Activated CD8-positive, alpha-beta memory T cell treated with anti-CD3 and anti-CD28 coated beads for 4 hours (primary cell): ENCODE measurements around the gene GRM1.
"Not testable (repeated sequence)": the region's sequence is repeated elsewhere in the genome, so short reads cannot be mapped to it uniquely, and the experiment has no call there.

Experiments
- DNase-seq, 2 donors: peaks; one replicate each; pipeline ENCODE4 v3.0.0-alpha.2; 2020; ENCODE audit warnings: low read depth in 2 of 2

Gene GRM1

GRCh38 chr6:146271163-146271562, 242.3 kb downstream of the GRM1 start:
- not testable (repeated sequence) for DNase-seq

- no peak for DNase-seq
Measured at GRCh38 chr6:146273490-146273889, 244.6 kb downstream of the GRM1 start.

DNA sequence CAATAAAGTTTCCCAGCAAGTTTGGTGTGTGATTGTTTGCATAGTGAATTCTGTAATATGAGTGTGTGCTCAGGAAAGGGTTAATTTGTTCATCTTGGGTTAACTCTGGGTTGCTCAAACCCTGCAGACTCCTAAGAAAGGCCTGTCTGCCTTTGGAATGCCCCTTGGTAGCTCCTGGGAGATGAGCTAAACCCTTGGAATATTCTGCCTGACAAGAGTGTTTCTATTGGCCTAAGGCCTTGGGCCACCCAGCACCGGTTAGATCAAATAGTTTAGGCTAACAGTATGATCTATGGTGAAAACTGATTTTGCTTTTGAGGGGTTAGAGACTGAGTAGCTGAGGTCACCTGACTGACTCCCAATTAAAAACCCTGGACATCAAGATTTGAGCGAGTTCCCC, 248.3 kb downstream of the GRM1 start:
- DNase-seq, result no peak

GRCh38 chr6:146281651-146282362, 252.9 kb downstream of the GRM1 start:
- no peak for DNase-seq

DNA sequence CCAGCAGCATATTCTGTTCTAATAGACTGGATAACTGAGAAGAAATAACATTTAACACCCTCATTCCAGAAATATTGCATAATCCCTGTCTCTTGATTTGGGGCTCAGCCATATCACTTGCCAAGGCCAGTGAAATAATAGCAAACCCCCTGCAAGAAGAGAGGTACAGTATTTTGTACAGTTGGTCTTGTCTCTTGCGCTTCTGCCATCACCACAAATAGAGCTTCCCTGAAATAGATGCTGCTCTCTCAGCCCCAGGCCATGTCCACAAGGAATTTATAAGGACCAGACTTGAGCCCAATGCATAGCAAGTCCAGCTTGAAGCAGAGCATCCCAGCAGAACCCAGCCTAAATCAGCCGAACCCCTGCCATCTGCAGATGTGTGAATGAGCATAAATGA, 254.0 kb downstream of the GRM1 start:
- DNase-seq, result no peak

DNA sequence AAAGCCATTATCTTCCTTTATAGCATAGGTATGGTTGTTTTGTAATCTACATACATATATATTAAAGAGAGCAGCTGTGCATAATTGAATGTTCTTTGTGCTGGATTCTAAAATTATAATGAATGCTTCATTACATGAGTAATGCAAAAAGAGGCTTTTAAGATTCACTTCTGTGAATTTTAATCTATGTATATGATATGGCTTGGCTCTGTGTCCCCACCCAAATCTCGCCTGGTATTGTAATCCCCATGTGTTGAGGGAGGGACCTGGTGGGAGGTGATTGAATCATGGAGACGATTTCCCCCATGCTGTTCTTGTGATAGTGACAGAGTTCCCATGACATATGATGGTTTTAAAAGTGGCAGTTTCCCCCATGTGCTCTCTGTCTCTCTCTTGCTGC, 255.4 kb downstream of the GRM1 start:
- no peak for DNase-seq

- DNase-seq, result no peak
Measured at GRCh38 chr6:146286961-146287360, 258.1 kb downstream of the GRM1 start.

- DNase-seq, result no peak
Measured at GRCh38 chr6:146287691-146288369, 259.0 kb downstream of the GRM1 start.

GRCh38 chr6:146289816-146290588, 261.1 kb downstream of the GRM1 start:
- DNase-seq, result no peak

DNA sequence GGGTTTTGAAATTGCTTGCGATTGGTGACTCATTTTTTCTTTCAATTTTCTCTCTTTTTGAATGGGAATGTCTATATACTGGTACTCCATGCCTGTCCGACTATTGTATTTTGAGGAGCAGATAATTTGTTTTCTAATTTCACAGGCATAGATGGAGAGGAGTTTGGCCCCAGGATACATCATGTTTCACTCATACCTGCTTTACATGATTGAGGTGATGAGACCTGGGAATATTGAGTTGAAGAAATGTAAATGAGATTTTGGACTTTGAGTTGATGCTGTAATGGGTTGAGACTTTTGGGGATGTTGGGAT, 261.7 kb downstream of the GRM1 start:
- no peak for DNase-seq

DNA sequence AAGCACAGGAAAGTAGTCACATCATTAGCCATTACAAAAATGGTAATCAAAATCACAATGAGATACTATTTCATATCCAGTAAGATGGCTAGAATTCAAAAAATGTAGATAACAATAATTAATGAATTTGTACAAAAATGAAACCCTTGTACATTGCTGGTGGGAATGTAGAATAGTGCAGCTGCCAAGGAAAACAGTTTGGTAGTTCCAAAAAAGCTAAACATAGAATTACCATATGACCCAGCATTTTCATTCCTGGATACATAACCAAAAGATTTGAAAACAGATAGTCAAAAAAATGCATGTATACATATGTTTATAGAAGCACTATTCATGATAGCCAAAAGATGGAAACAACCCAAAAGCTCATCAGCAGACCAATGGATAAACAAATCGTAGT, 263.6 kb downstream of the GRM1 start:
- no peak for DNase-seq

- no peak for DNase-seq
Measured at GRCh38 chr6:146295695-146296094, 266.8 kb downstream of the GRM1 start.

GRCh38 chr6:146297815-146298214, 269.0 kb downstream of the GRM1 start:
- DNase-seq, result no peak

- DNase-seq, result no peak
Measured at GRCh38 chr6:146300521-146300920, 271.7 kb downstream of the GRM1 start.

GRCh38 chr6:146301764-146302163, 272.9 kb downstream of the GRM1 start:
- no peak for DNase-seq

GRCh38 chr6:146302994-146303393, 274.1 kb downstream of the GRM1 start:
- no peak for DNase-seq

DNA sequence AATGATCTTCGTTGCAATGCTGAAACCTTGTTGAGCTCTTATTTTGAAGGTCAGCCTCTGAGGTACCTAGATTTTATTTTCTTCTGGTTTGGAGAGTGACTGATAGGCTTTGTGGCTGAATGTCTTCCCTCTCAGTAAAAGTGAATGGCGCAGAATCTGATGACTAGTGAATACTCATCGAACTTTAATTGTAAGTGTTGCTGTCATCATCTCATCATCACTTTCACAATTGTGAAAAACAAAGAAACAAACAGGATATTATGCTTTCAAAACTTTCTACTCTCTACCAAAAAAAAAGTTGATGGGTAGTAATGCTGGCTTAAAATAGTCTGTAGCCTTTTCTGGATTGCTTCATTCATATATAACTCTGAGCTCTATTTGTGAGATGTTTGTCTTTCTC, 275.3 kb downstream of the GRM1 start:
- DNase-seq, result no peak

DNA sequence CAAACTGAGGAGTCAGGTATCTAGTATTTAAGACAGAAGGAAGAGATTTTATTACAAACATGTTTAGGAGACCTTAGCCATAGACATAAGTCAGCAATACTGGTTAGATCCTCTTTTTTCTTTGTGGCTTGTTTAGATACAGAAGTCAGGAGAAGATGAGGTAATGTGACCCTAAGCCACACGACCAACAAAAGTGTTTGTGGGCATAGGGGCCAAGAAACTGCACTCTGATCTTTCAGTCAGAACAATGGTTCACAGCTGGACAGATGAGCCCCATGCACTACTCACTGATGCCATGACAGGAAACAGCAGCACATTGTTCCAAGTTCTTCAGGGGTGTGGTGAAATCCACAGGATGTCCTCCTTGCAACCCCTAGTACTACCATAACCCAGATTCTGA, 276.2 kb downstream of the GRM1 start:
- DNase-seq, result no peak

GRCh38 chr6:146305951-146306350, 277.1 kb downstream of the GRM1 start:
- no peak for DNase-seq

DNA sequence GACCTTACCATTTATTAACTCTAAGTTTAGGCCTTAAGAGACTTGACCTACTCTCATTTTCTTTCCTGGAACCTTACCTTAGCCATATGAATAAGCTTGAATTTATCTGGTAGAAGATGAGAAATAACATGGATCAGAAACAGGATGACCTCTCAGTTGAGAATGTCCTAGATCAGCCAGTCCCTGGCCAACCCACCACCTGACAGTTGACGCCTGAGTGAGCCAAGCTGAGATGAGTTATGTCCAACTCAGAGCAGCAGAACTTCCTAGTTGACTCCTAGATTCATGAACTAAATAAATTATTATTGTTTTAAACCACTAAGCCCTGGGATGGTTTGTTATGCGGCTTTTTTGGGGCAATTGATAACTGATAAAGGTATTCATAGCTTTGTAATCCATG, 281.8 kb downstream of the GRM1 start:
- no peak for DNase-seq

- no peak for DNase-seq
Measured at GRCh38 chr6:146311079-146311478, 282.2 kb downstream of the GRM1 start.

GRCh38 chr6:146312608-146313007, 283.7 kb downstream of the GRM1 start:
- DNase-seq, result no peak
